IMR-90 (cell line): ENCODE results near the gene BRCA1. TPM values are rescaled to one million over a fixed set of nuclear protein-coding genes. Genes with fewer than 3 reads are reported as not detected.

Experiments used
- ATAC-seq: fragments of 200-7000 bp; cut with Tn5 transposase; 2 replicates; pipeline ENCODE4 v1.9.1; 2020; ENCODE audit warnings: low read depth, mild to moderate bottlenecking, moderate library complexity
- BruUV-seq: library from RNA; stranded (reverse); fragments of 400-500 nt; replicated peaks from 2 replicates; lab custom pipeline; 2021; lab: Mats Ljungman, UMichigan
- CTCF ChIA-PET: fragments of 300-600 bp; formaldehyde crosslinking; extraction: SDS; loops from one replicate; lab custom pipeline; 2021; ENCODE audit warnings: antibody characterized with exemption; lab: Yijun Ruan, JAX
- POLR2A ChIA-PET: fragments of 300-600 bp; sonication (Branson Sonifier 250); formaldehyde crosslinking; loops from one replicate; lab custom pipeline; 2022; ENCODE audit warnings: antibody characterized with exemption; ENCODE audit not compliant: unreplicated experiment; lab: Charles Lee
- DNase-seq: peaks from one replicate; pipeline ENCODE4 v3.0.0; 2013
- H2AFZ ChIP-seq: replicated peaks from 2 replicates; pipeline ENCODE3; 2013; ENCODE audit warnings: low read length, mild to moderate bottlenecking; ENCODE audit not compliant: poor library complexity
- H2AK5ac ChIP-seq: 2 replicates; pipeline ENCODE4 v1.6.1; 2013; ENCODE audit warnings: low read depth, low read length, inconsistent platforms
- H2AK9ac ChIP-seq: replicated peaks from 2 replicates; pipeline ENCODE3; 2013; ENCODE audit warnings: mild to moderate bottlenecking, low read depth, low read length, moderate library complexity; ENCODE audit not compliant: poor library complexity
- H2BK120ac ChIP-seq: 2 replicates; pipeline ENCODE4 v1.6.1; 2013; ENCODE audit warnings: low read depth, low read length, inconsistent platforms
- H2BK15ac ChIP-seq: 3 replicates; pipeline ENCODE4 v1.6.1; 2013; ENCODE audit warnings: low read depth, low read length, inconsistent platforms
- H2BK20ac ChIP-seq: 2 replicates; pipeline ENCODE4 v1.6.1; 2013; ENCODE audit warnings: low read depth, mild to moderate bottlenecking, inconsistent platforms, low read length, moderate library complexity
- H2BK5ac ChIP-seq: 2 replicates; pipeline ENCODE4 v1.6.1; 2013; ENCODE audit warnings: mild to moderate bottlenecking, low read depth, low read length, inconsistent platforms; ENCODE audit not compliant: poor library complexity, severe bottlenecking
- H3K14ac ChIP-seq: replicated peaks from 2 replicates; pipeline ENCODE4 v1.6.1; 2013; ENCODE audit warnings: low read depth, low read length, inconsistent platforms
- H3K18ac ChIP-seq: 2 replicates; pipeline ENCODE4 v1.6.1; 2013; ENCODE audit warnings: low read depth, low read length, control low read depth
- H3K23ac ChIP-seq: 2 replicates; pipeline ENCODE4 v1.6.1; 2013; ENCODE audit warnings: low read depth, low read length, inconsistent platforms
- H3K27ac ChIP-seq: 2 replicates; pipeline ENCODE4 v1.5.1; 2013; ENCODE audit warnings: mild to moderate bottlenecking, control low read depth, low read length; ENCODE audit not compliant: insufficient read depth
- H3K27me3 ChIP-seq: 2 replicates; pipeline ENCODE4 v1.6.1; 2013; ENCODE audit warnings: low read length; ENCODE audit not compliant: control insufficient read depth, insufficient read depth
- H3K36me3 ChIP-seq: 2 replicates; pipeline ENCODE4 v1.6.1; 2013; ENCODE audit warnings: low read length, mixed read lengths; ENCODE audit not compliant: control insufficient read depth, insufficient read depth
- H3K4ac ChIP-seq: 2 replicates; pipeline ENCODE4 v1.6.1; 2013; ENCODE audit warnings: low read depth, low read length, inconsistent platforms
- H3K4me1 ChIP-seq: 2 replicates; pipeline ENCODE4 v1.6.1; 2013; ENCODE audit warnings: low read length, mixed read lengths; ENCODE audit not compliant: control insufficient read depth, insufficient read depth
- H3K4me2 ChIP-seq: 2 replicates; pipeline ENCODE4 v1.6.1; 2013; ENCODE audit warnings: low read depth, mild to moderate bottlenecking, control low read depth, low read length, moderate library complexity
- H3K4me3 ChIP-seq: 2 replicates; pipeline ENCODE4 v1.5.1; 2013; ENCODE audit warnings: low read depth, mild to moderate bottlenecking, control low read depth, low read length, moderate library complexity; ENCODE audit not compliant: insufficient read depth
- H3K56ac ChIP-seq: 2 replicates; pipeline ENCODE4 v1.6.1; 2013; ENCODE audit warnings: low read length, inconsistent platforms; ENCODE audit not compliant: insufficient read depth; ENCODE audit errors: extremely low read depth
- H3K79me1 ChIP-seq, 2 experiments: 2 replicates each; pipeline ENCODE4 v1.6.1; 2013; ENCODE audit warnings: low read length in 2 of 2, inconsistent platforms in 1 of 2, low read depth in 1 of 2
- H3K9ac ChIP-seq: 2 replicates; pipeline ENCODE4 v1.6.1; 2013; ENCODE audit warnings: low read depth, low read length, control low read depth
- H3K9me1 ChIP-seq: 2 replicates; pipeline ENCODE4 v1.6.1; 2013; ENCODE audit warnings: low read length, inconsistent platforms; ENCODE audit not compliant: insufficient read depth
- H3K9me3 ChIP-seq: 2 replicates; pipeline ENCODE4 v1.6.1; 2013; ENCODE audit warnings: low read length; ENCODE audit not compliant: control insufficient read depth, insufficient read depth
- H4K20me1 ChIP-seq: 2 replicates; pipeline ENCODE4 v1.6.1; 2013; ENCODE audit warnings: low read length, inconsistent platforms; ENCODE audit not compliant: insufficient read depth
- H4K5ac ChIP-seq: 2 replicates; pipeline ENCODE4 v1.6.1; 2013; ENCODE audit warnings: mild to moderate bottlenecking, low read depth, low read length, control low read depth
- H4K8ac ChIP-seq, 2 experiments: 2 replicates each; pipeline ENCODE4 v1.6.1; 2013; ENCODE audit warnings: low read depth in 2 of 2, low read length in 2 of 2, control low read depth in 1 of 2, inconsistent platforms in 1 of 2
- H4K91ac ChIP-seq: 2 replicates; pipeline ENCODE4 v1.6.1; 2013; ENCODE audit warnings: low read depth, low read length, inconsistent platforms; ENCODE audit not compliant: insufficient read depth
- MAFK ChIP-seq: IDR thresholded peaks from 2 replicates; pipeline ENCODE4 v1.6.1; 2012; ENCODE audit warnings: low read depth, low read length, improper control_type of control experiment
- NFE2L2 ChIP-seq: fragments of 150-350 bp; IDR thresholded peaks from 2 replicates; pipeline ENCODE4 v1.6.1; 2016; ENCODE audit warnings: low read depth, mild to moderate bottlenecking, low read length
- WGBS, 2 experiments: methylation state at CpG; one replicate each; pipeline versions ENCODE4 v1.1.5 to v1.1.7; 2013; ENCODE audit warnings: missing lambda C conversion rate in 2 of 2; ENCODE audit not compliant: insufficient read length in 1 of 2; ENCODE audit errors: extremely low coverage in 2 of 2; 5-methylcytosine and 5-hydroxymethylcytosine counted together
- dilution Hi-C: fragments of 300-500 bp; cut with HindIII; formaldehyde crosslinking; loops from one replicate; pipeline ENCODE4 v1.14.3; 2018; ENCODE audit warnings: low sequenced_read_pairs; ENCODE audit not compliant: unreplicated experiment
- in situ Hi-C: fragments of 300-500 bp; cut with MboI; formaldehyde crosslinking; loops from 3 replicates; pipeline ENCODE4 v1.14.3; 2019; ENCODE audit warnings: low sequenced_read_pairs, inconsistent platforms, mixed read lengths
- intact Hi-C: fragments of 100-400 bp; cut with micrococcal nuclease; formaldehyde crosslinking; loops from 2 replicates; pipeline ENCODE4 v1.10.0; 2022
- polyA plus RNA-seq, 3 experiments: library from polyadenylated mRNA; depleted of rRNA; stranded (reverse); fragments of >200 nt; gene quantifications; 2 replicates each; pipeline ENCODE4 v1.2.3, GENCODE V29; 2012; ENCODE audit warnings: low replicate concordance in 1 of 3
- total RNA-seq: library from RNA; depleted of rRNA; stranded (reverse); fragments of >200 nt; gene quantifications from 2 replicates; pipeline ENCODE4 v1.2.3, GENCODE V29; 2012

BRCA1 gene
- total and polyA plus RNA-seq, 2 of the 4 experiments (the other 2 are of a cell fraction) = 8.3 to 17.7 TPM

DNA sequence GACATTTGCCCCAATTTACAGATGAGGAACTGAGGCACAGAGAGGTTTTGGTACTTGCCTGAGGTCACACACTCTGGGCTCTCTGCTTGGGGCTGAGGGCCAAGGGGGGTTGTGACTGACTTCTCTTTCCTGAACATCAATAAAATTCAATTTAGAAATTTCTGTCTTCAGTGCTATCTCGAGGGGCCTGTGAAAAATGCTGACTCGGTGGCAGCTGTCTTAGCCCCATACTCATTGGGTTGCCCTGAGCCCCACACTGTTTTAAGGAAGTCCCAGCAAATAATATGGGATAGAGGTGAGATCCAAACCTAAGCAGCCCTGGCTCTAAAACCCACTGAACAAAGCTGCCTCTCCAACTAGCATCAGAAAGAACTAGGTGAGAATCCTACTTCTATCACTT lies 7.0 kb upstream of the BRCA1 start:
- Histone ChIP-seq H2BK15ac (no peak overlapping the region), H3K9ac (no peak overlapping the region), H3K9me3 (no peaks in the 10 kb centered on the region), H2BK5ac (no peak overlapping the region), H4K20me1 (no peaks in the 10 kb centered on the region), H4K91ac (no peak overlapping the region), H2AFZ (no peak overlapping the region), H3K79me1 (peaks cover 16 to 26% of the 10 kb centered on the region in 2 experiments), H3K4me2 (no peak overlapping the region), H3K56ac (no peak overlapping the region), H3K27me3 (no peaks in the 10 kb centered on the region), H3K23ac (no peak overlapping the region), H4K8ac (no peak overlapping the region), H3K4ac (no peak overlapping the region), H3K4me1 (no peaks in the 10 kb centered on the region), H2BK120ac (no peak overlapping the region), H2AK5ac (no peak overlapping the region), H3K27ac (no peak overlapping the region), H2AK9ac (no peak overlapping the region), H3K36me3 (peaks cover 30% of the 10 kb centered on the region), H3K9me1 (no peaks in the 10 kb centered on the region), H3K14ac (no peak overlapping the region), H3K4me3 (no peak overlapping the region), H2BK20ac (no peak overlapping the region), H3K18ac (no peak overlapping the region), H4K5ac (no peak overlapping the region)
- ATAC-seq = no peak
- BruUV-seq = no TSS peak
- in situ Hi-C loops = no loop called here
- dilution Hi-C loops = no loop called here
- ChIA-PET POLR2A (interaction anchor here (0.6 kb wide), 1 partner anchor 14 kb away, joined by 7 read pairs; no protein-coding TSS in a partner anchor), CTCF (no interaction called here)
- no CpG with 5 or more reads among the region's 2 CpGs for WGBS, 2 experiments
- 0 out of 2 replicates have a peak, but pooled peaks have one; percentile 12 for TF ChIP-seq MAFK
- no peak for TF ChIP-seq NFE2L2
- DNase-seq = no peak
- intact Hi-C loops = no loop called here
